GM19043 (cell line): Measurements from ENCODE around the gene DONSON.

ENCODE experiments used
- ATAC-seq: cut with Tn5 transposase; IDR thresholded peaks from one replicate; pipeline ENCODE4 v1.9.1; 2021; ENCODE audit warnings: low read depth; ENCODE audit not compliant: unreplicated experiment

The DONSON gene

GRCh38 chr21:33541756-33542639 lies 46.5 kb downstream of the DONSON start, which contains the start of gene GART:
Gene GART (minus strand): TSS chr21:33542117. CDS start chr21:33539315, 2,802 bp downstream.
- peak; percentile 41 for ATAC-seq

- no peak for ATAC-seq
These were observed 47.3 kb downstream of the DONSON start for GRCh38 chr21:33541105-33541711.

- ATAC-seq, result no peak
These were observed 47.8 kb downstream of the DONSON start for GRCh38 chr21:33540711-33541104.

- ATAC-seq, result no peak
These were observed 48.9 kb downstream of the DONSON start for GRCh38 chr21:33539616-33540015.

- ATAC-seq, result no peak
These were observed 51.3 kb downstream of the DONSON start for GRCh38 chr21:33537212-33537611.

GRCh38 chr21:33531007-33531406 lies 57.5 kb downstream of the DONSON start:
- ATAC-seq, result no peak
